Endodermal cell (in vitro differentiated cells): ENCODE data around the gene SDK1. TPM values are rescaled to one million over a fixed set of nuclear protein-coding genes. Genes with fewer than 3 reads are reported as not detected.

ENCODE experiments used
- DNase-seq: peaks from one replicate; pipeline ENCODE4 v3.0.0-alpha.2; 2017
- H3K27ac ChIP-seq: 2 replicates; pipeline ENCODE4 v1.5.1; 2013; ENCODE audit warnings: mild to moderate bottlenecking, low read depth, low read length, moderate library complexity
- H3K27me3 ChIP-seq: 2 replicates; pipeline ENCODE4 v1.6.1; 2013; ENCODE audit warnings: mild to moderate bottlenecking, low read length, moderate library complexity; ENCODE audit not compliant: insufficient read depth, control insufficient read depth, poor library complexity, severe bottlenecking
- H3K36me3 ChIP-seq: 2 replicates; pipeline ENCODE4 v1.7.0; 2013; ENCODE audit warnings: mild to moderate bottlenecking, low read length, moderate library complexity; ENCODE audit not compliant: control insufficient read depth, insufficient read depth
- H3K4me1 ChIP-seq: one replicate; pipeline ENCODE4 v1.7.0; 2013; ENCODE audit warnings: low read length; ENCODE audit not compliant: control insufficient read depth, insufficient read depth
- H3K4me3 ChIP-seq: 2 replicates; pipeline ENCODE4 v1.5.1; 2013; ENCODE audit warnings: mild to moderate bottlenecking, low read length, moderate library complexity
- H3K9ac ChIP-seq: 2 replicates; pipeline ENCODE4 v1.6.1; 2013; ENCODE audit warnings: mild to moderate bottlenecking, low read length, moderate library complexity; ENCODE audit not compliant: poor library complexity, severe bottlenecking; ENCODE audit errors: extremely low read depth
- H3K9me3 ChIP-seq: 2 replicates; pipeline ENCODE4 v1.6.1; 2013; ENCODE audit warnings: mild to moderate bottlenecking, low read length, moderate library complexity; ENCODE audit not compliant: control insufficient read depth
- H3K27ac Mint-ChIP-seq: 2 replicates; pipeline ENCODE4 v1.8.0; 2020; ENCODE audit warnings: mixed read lengths
- H3K27me3 Mint-ChIP-seq: 2 replicates; pipeline ENCODE4 v1.8.0; 2021; ENCODE audit warnings: mild to moderate bottlenecking, mixed read lengths; ENCODE audit not compliant: insufficient read depth
- H3K36me3 Mint-ChIP-seq: 2 replicates; pipeline ENCODE4 v1.8.0; 2020; ENCODE audit warnings: low read depth, mixed read lengths
- H3K4me1 Mint-ChIP-seq: 2 replicates; pipeline ENCODE4 v1.8.0; 2020; ENCODE audit warnings: mixed read lengths
- H3K4me3 Mint-ChIP-seq: 2 replicates; pipeline ENCODE4 v1.8.0; 2020; ENCODE audit warnings: mild to moderate bottlenecking, moderate library complexity, mixed read lengths
- H3K9me3 Mint-ChIP-seq: 2 replicates; pipeline ENCODE4 v1.8.0; 2020; ENCODE audit warnings: mild to moderate bottlenecking, mixed read lengths
- WGBS, 2 experiments: methylation state at CpG; one replicate each; pipeline versions ENCODE4 v1.1.5 to v1.1.7; 2013; ENCODE audit warnings: missing lambda C conversion rate in 2 of 2, mixed read lengths in 1 of 2; ENCODE audit not compliant: insufficient coverage in 1 of 2, insufficient read length in 1 of 2; 5-methylcytosine and 5-hydroxymethylcytosine counted together
- total RNA-seq, 2 donors: library from RNA; stranded (reverse); fragmentation: NEBNext Ultra II Directional in 1 of 2; extraction: Animal tissue kit (Norgen Biotek cat#: 25700) in 1 of 2; gene quantifications; 2 replicates in 1 of 2; 3 replicates in 1 of 2; pipeline ENCODE4 v1.2.1, GENCODE V29; 2021
- TF ChIP-seq, protein P1 (sequence below): fragments of 200-600 bp; sonication (generic); conservative IDR thresholded peaks from 2 replicates; pipeline ENCODE4 v1.5.0; 2021; ENCODE audit warnings: antibody characterized with exemption, mild to moderate bottlenecking

The SDK1 gene
- total RNA-seq, 2 donors from 2014 or later: 22.7 to 23.1 TPM

DNA sequence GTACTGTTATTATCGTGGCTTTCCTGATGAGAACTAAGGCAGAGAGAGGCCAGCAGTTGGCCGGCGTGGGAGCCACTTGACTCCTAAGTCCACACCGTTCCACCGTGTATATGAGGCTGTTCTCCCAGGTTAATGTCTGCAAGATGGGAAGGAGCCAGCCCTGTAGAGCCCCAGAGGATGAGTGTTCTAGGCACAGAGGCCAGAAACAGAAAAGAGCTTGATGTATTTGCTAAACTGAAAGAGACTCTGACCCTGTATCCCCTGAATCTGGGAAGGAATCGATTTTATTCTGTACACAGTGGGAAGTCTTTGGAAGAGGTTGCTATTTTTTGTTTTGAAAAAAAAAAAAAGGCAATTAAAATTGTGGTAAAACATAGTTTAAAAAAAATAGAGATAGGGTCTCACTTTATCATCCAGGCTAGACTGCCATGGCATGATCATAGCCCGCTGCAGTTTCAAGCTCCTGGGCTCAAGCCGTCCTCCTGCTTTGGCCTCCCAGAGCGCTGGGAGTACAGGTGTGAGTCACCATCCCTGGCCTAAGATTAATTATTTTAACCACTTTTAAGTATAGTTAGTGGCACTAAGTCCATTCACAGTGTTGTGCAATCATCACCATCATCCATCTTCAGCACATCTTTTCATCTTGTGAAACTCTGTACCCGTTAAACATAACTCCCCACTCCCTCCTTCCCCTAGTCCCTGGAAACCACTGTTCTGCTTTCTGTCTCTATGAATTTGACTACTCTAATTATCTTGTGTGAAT is 348.8 kb downstream of the SDK1 start:
- Histone ChIP-seq H3K27me3 (no peaks in the 10 kb centered on the region), H3K9ac (no peak overlapping the region), H3K36me3 (no peaks in the 10 kb centered on the region), H3K9me3 (no peaks in the 10 kb centered on the region), H3K27ac (no peak overlapping the region), H3K4me3 (no peak overlapping the region), H3K4me1 (no peaks in the 10 kb centered on the region)
- H3K4me1 Mint-ChIP-seq: peaks cover 6% of the 10 kb centered on the region
- peaks cover 3% of the 10 kb centered on the region for H3K27me3 Mint-ChIP-seq
- no peaks in the 10 kb centered on the region for H3K9me3 Mint-ChIP-seq
- no peak overlapping the region for H3K4me3 Mint-ChIP-seq
- whole genome bisulfite sequencing, 2 experiments: 92 to 96% methylated on average over 9 to 10 of the region's 10 CpGs
- TF ChIP-seq, protein P1, sequence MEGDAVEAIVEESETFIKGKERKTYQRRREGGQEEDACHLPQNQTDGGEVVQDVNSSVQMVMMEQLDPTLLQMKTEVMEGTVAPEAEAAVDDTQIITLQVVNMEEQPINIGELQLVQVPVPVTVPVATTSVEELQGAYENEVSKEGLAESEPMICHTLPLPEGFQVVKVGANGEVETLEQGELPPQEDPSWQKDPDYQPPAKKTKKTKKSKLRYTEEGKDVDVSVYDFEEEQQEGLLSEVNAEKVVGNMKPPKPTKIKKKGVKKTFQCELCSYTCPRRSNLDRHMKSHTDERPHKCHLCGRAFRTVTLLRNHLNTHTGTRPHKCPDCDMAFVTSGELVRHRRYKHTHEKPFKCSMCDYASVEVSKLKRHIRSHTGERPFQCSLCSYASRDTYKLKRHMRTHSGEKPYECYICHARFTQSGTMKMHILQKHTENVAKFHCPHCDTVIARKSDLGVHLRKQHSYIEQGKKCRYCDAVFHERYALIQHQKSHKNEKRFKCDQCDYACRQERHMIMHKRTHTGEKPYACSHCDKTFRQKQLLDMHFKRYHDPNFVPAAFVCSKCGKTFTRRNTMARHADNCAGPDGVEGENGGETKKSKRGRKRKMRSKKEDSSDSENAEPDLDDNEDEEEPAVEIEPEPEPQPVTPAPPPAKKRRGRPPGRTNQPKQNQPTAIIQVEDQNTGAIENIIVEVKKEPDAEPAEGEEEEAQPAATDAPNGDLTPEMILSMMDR: no peak
- H3K27ac Mint-ChIP-seq: no peak overlapping the region
- no peak for DNase-seq
- H3K36me3 Mint-ChIP-seq: peaks cover 6% of the 10 kb centered on the region

DNA sequence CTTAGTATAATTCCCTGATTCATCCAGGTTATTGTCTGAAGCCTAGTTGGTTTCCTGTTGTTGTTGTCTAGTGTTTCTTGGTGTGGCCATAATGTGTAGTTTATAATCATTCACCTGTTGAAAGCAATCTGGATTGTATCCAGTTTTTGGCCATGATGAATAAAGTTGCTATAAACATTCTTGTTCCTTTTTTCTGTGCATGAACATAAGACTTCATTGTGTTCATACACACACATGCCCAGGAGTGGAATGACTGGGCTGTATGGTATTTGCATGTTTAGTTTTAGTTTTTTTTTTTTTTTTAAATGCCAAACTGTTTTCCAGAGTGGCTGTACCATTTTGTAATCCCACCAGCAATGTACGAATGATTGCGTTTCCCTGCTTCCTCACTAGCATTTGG is 349.8 kb downstream of the SDK1 start:
- Histone ChIP-seq H3K4me1 (no peaks in the 10 kb centered on the region), H3K9ac (no peak overlapping the region), H3K36me3 (no peaks in the 10 kb centered on the region), H3K4me3 (no peak overlapping the region), H3K27ac (no peak overlapping the region), H3K9me3 (no peaks in the 10 kb centered on the region), H3K27me3 (no peaks in the 10 kb centered on the region)
- peaks cover 6% of the 10 kb centered on the region for H3K36me3 Mint-ChIP-seq
- H3K4me1 Mint-ChIP-seq: peaks cover 6% of the 10 kb centered on the region
- 78% methylated on average over 2 of the region's 2 CpGs; no CpG with 5 or more reads in 1 of the 2 experiments for WGBS, 2 experiments
- H3K4me3 Mint-ChIP-seq: no peak overlapping the region
- peaks cover 3% of the 10 kb centered on the region for H3K27me3 Mint-ChIP-seq
- no peaks in the 10 kb centered on the region for H3K9me3 Mint-ChIP-seq
- no peak overlapping the region for H3K27ac Mint-ChIP-seq
- DNase-seq: no peak
- TF ChIP-seq, protein P1: no peak

DNA sequence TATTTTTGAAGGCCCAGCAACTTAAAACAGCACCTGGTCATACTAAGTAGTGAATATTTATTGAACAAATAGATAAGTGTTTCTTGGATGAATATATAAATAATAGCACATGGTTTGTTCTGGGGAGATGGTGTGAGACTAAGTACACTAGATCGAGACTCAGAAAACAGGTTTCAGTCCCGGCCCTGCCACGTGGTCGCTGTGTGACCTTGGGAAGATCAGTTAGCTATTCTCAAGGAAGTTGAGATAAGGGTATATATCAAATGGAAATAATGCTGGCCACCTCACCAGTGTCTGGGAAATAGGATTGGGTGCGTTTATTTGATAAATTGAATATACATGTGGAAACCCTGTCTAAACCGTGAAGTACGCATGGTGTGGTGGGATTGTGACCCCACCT is 354.6 kb downstream of the SDK1 start:
- Histone ChIP-seq H3K9me3 (no peaks in the 10 kb centered on the region), H3K36me3 (no peaks in the 10 kb centered on the region), H3K27me3 (no peaks in the 10 kb centered on the region), H3K27ac (no peak overlapping the region), H3K4me3 (no peak overlapping the region), H3K9ac (no peak overlapping the region), H3K4me1 (peaks cover 4% of the 10 kb centered on the region)
- TF ChIP-seq, protein P1: no peak
- DNase-seq: no peak
- peaks cover 3% of the 10 kb centered on the region for H3K27me3 Mint-ChIP-seq
- H3K4me3 Mint-ChIP-seq: no peak overlapping the region
- H3K9me3 Mint-ChIP-seq: no peaks in the 10 kb centered on the region
- no peak overlapping the region for H3K27ac Mint-ChIP-seq
- peaks cover 31% of the 10 kb centered on the region for H3K4me1 Mint-ChIP-seq
- 95 to 100% methylated on average over 3 to 7 of the region's 7 CpGs for WGBS, 2 experiments
- peaks cover 2% of the 10 kb centered on the region for H3K36me3 Mint-ChIP-seq
